ENCODE data around the gene PTGES2. TPM values are rescaled to one million over a fixed set of nuclear protein-coding genes. Genes with fewer than 3 reads are reported as not detected.

The PTGES2 gene
- total and polyA plus RNA-seq, 9 of the 15 experiments (the other 6 are each of a cell fraction or from before 2014, with no cell fraction given), result 2.4 to 196 (median 90.1) TPM

GRCh38 chr9:128124873-128125579 is 2.5 kb downstream of the PTGES2 start (continued):
- no peak for TF ChIP-seq ZNF407 (IDR thresholded peaks at IDR 0.05; ENCODE audit: low read depth)
- TF ChIP-seq ELF4 (CRISPR knock-in tag; IDR thresholded peaks at IDR 0.05), result no peak
- 0 out of 2 replicates have a peak, but pooled peaks have one; percentile 23 for TF ChIP-seq SMARCA4 (IDR thresholded peaks at IDR 0.05)
- TF ChIP-seq HMGXB4 (CRISPR knock-in tag; IDR thresholded peaks at IDR 0.05), result no peak
- TF ChIP-seq, protein P1, sequence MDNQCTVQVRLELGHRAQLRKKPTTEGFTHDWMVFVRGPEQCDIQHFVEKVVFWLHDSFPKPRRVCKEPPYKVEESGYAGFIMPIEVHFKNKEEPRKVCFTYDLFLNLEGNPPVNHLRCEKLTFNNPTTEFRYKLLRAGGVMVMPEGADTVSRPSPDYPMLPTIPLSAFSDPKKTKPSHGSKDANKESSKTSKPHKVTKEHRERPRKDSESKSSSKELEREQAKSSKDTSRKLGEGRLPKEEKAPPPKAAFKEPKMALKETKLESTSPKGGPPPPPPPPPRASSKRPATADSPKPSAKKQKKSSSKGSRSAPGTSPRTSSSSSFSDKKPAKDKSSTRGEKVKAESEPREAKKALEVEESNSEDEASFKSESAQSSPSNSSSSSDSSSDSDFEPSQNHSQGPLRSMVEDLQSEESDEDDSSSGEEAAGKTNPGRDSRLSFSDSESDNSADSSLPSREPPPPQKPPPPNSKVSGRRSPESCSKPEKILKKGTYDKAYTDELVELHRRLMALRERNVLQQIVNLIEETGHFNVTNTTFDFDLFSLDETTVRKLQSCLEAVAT (IDR thresholded peaks at IDR 0.05), result no peak
- no peak for TF ChIP-seq GATAD2B (IDR thresholded peaks at IDR 0.05; ENCODE audit: borderline replicate concordance)
- TF ChIP-seq CHCHD3 (CRISPR knock-in tag; IDR thresholded peaks at IDR 0.05), result no peak
- no peak for TF ChIP-seq ZMIZ1 (IDR thresholded peaks at IDR 0.05; ENCODE audit: low read depth in 2 of 2, low read length in 2 of 2)
- no peak for TF ChIP-seq MYBL2 (IDR thresholded peaks at IDR 0.05; ENCODE audit: low read depth)
- no peak for TF ChIP-seq MYBL2 (CRISPR knock-in tag; IDR thresholded peaks at IDR 0.05; ENCODE audit: borderline replicate concordance)
- peak in 1 of 2 experiments; percentile 36; a peak in 1 of 4 replicates for TF ChIP-seq SRF (CRISPR knock-in tag; IDR thresholded peaks at IDR 0.05)
- TF ChIP-seq HNRNPK (IDR thresholded peaks at IDR 0.05; ENCODE audit: low read depth, low read length, poor library complexity, severe bottlenecking), result no peak
